Endodermal cell (in vitro differentiated cells): ENCODE data around the gene ADAM22. TPM values are rescaled to one million over a fixed set of nuclear protein-coding genes. Genes with fewer than 3 reads are reported as not detected.
A peak's percentile ranks its signal among the peaks of the same experiment; 100 is the strongest.

Experiments
- DNase-seq: peaks from one replicate; pipeline ENCODE4 v3.0.0-alpha.2; 2017
- H3K27ac ChIP-seq: 2 replicates; pipeline ENCODE4 v1.5.1; 2013; ENCODE audit warnings: mild to moderate bottlenecking, low read depth, low read length, moderate library complexity
- H3K27me3 ChIP-seq: 2 replicates; pipeline ENCODE4 v1.6.1; 2013; ENCODE audit warnings: mild to moderate bottlenecking, low read length, moderate library complexity; ENCODE audit not compliant: insufficient read depth, control insufficient read depth, poor library complexity, severe bottlenecking
- H3K36me3 ChIP-seq: 2 replicates; pipeline ENCODE4 v1.7.0; 2013; ENCODE audit warnings: mild to moderate bottlenecking, low read length, moderate library complexity; ENCODE audit not compliant: control insufficient read depth, insufficient read depth
- H3K4me1 ChIP-seq: one replicate; pipeline ENCODE4 v1.7.0; 2013; ENCODE audit warnings: low read length; ENCODE audit not compliant: control insufficient read depth, insufficient read depth
- H3K4me3 ChIP-seq: 2 replicates; pipeline ENCODE4 v1.5.1; 2013; ENCODE audit warnings: mild to moderate bottlenecking, low read length, moderate library complexity
- H3K9ac ChIP-seq: 2 replicates; pipeline ENCODE4 v1.6.1; 2013; ENCODE audit warnings: mild to moderate bottlenecking, low read length, moderate library complexity; ENCODE audit not compliant: poor library complexity, severe bottlenecking; ENCODE audit errors: extremely low read depth
- H3K9me3 ChIP-seq: 2 replicates; pipeline ENCODE4 v1.6.1; 2013; ENCODE audit warnings: mild to moderate bottlenecking, low read length, moderate library complexity; ENCODE audit not compliant: control insufficient read depth
- H3K27ac Mint-ChIP-seq: 2 replicates; pipeline ENCODE4 v1.8.0; 2020; ENCODE audit warnings: mixed read lengths
- H3K27me3 Mint-ChIP-seq: 2 replicates; pipeline ENCODE4 v1.8.0; 2021; ENCODE audit warnings: mild to moderate bottlenecking, mixed read lengths; ENCODE audit not compliant: insufficient read depth
- H3K36me3 Mint-ChIP-seq: 2 replicates; pipeline ENCODE4 v1.8.0; 2020; ENCODE audit warnings: low read depth, mixed read lengths
- H3K4me1 Mint-ChIP-seq: 2 replicates; pipeline ENCODE4 v1.8.0; 2020; ENCODE audit warnings: mixed read lengths
- H3K4me3 Mint-ChIP-seq: 2 replicates; pipeline ENCODE4 v1.8.0; 2020; ENCODE audit warnings: mild to moderate bottlenecking, moderate library complexity, mixed read lengths
- H3K9me3 Mint-ChIP-seq: 2 replicates; pipeline ENCODE4 v1.8.0; 2020; ENCODE audit warnings: mild to moderate bottlenecking, mixed read lengths
- WGBS, 2 experiments: methylation state at CpG; one replicate each; pipeline versions ENCODE4 v1.1.5 to v1.1.7; 2013; ENCODE audit warnings: missing lambda C conversion rate in 2 of 2, mixed read lengths in 1 of 2; ENCODE audit not compliant: insufficient coverage in 1 of 2, insufficient read length in 1 of 2; 5-methylcytosine and 5-hydroxymethylcytosine counted together
- total RNA-seq, 2 donors: library from RNA; stranded (reverse); fragmentation: NEBNext Ultra II Directional in 1 of 2; extraction: Animal tissue kit (Norgen Biotek cat#: 25700) in 1 of 2; gene quantifications; 2 replicates in 1 of 2; 3 replicates in 1 of 2; pipeline ENCODE4 v1.2.1, GENCODE V29; 2021
- TF ChIP-seq, protein P1 (sequence below): fragments of 200-600 bp; sonication (generic); conservative IDR thresholded peaks from 2 replicates; pipeline ENCODE4 v1.5.0; 2021; ENCODE audit warnings: antibody characterized with exemption, mild to moderate bottlenecking

The ADAM22 gene
- total RNA-seq, 2 donors from 2014 or later = 10.9 to 11.5 TPM

DNA sequence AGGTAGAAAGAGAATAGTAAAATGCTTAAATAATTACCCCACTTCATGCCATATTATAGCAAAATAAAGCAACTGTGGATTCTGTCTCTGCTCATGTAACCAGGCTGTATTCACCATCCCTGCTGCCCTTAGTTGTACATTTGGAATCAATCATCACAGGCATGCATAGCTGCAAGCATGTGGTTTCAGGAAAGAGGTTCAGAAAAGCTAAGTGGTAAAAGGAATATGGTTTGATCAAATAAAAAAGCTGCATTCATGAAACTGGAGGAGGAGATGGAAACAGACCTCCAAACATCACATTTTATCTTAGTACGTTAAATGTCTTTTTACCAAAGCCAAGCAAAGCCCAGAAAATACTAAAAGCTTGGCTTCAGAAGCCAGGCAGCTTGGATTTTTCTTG is 81.3 kb downstream of the ADAM22 start:
- Histone ChIP-seq H3K9me3 (no peaks in the 10 kb centered on the region), H3K27me3 (no peaks in the 10 kb centered on the region), H3K36me3 (no peaks in the 10 kb centered on the region), H3K9ac (no peak overlapping the region), H3K4me1 (no peaks in the 10 kb centered on the region), H3K4me3 (no peak overlapping the region), H3K27ac (no peak overlapping the region)
- Mint-ChIP-seq H3K27me3 (no peaks in the 10 kb centered on the region), H3K4me3 (no peak overlapping the region), H3K9me3 (no peaks in the 10 kb centered on the region), H3K27ac (no peak overlapping the region), H3K36me3 (no peaks in the 10 kb centered on the region), H3K4me1 (peaks cover 7% of the 10 kb centered on the region)
- TF ChIP-seq, protein P1, sequence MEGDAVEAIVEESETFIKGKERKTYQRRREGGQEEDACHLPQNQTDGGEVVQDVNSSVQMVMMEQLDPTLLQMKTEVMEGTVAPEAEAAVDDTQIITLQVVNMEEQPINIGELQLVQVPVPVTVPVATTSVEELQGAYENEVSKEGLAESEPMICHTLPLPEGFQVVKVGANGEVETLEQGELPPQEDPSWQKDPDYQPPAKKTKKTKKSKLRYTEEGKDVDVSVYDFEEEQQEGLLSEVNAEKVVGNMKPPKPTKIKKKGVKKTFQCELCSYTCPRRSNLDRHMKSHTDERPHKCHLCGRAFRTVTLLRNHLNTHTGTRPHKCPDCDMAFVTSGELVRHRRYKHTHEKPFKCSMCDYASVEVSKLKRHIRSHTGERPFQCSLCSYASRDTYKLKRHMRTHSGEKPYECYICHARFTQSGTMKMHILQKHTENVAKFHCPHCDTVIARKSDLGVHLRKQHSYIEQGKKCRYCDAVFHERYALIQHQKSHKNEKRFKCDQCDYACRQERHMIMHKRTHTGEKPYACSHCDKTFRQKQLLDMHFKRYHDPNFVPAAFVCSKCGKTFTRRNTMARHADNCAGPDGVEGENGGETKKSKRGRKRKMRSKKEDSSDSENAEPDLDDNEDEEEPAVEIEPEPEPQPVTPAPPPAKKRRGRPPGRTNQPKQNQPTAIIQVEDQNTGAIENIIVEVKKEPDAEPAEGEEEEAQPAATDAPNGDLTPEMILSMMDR = no peak
- no peak for DNase-seq
- WGBS, 2 experiments = 92% methylated on average over 1 of the region's 1 CpG; no CpG with 5 or more reads in 1 of the 2 experiments

DNA sequence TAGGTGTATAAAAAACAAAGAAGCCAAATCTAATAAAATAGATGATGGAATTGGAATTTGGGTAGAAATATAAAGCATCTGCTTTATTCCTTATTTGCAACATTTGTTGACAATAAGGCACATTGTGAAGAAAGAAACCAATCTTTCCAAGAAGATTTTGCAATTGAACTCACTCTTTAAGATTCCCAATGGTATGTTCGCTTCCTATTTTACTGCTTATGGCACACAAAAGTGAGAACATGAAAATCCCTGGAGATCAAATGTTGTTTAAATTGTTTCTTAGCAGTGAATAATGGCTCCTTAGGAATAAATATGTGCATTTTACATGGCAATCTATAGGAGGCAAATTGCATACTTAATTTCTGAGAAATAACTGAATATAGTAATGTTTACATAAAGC is 84.5 kb downstream of the ADAM22 start:
- H3K27ac Mint-ChIP-seq = no peak overlapping the region
- Histone ChIP-seq H3K4me1 (no peaks in the 10 kb centered on the region), H3K27ac (no peak overlapping the region), H3K4me3 (no peak overlapping the region), H3K36me3 (no peaks in the 10 kb centered on the region), H3K9ac (no peak overlapping the region), H3K27me3 (no peaks in the 10 kb centered on the region), H3K9me3 (no peaks in the 10 kb centered on the region)
- WGBS, 2 experiments = 93 to 100% methylated on average over 1 of the region's 1 CpG
- no peaks in the 10 kb centered on the region for H3K9me3 Mint-ChIP-seq
- H3K4me1 Mint-ChIP-seq = peaks cover 9% of the 10 kb centered on the region
- H3K36me3 Mint-ChIP-seq = no peaks in the 10 kb centered on the region
- no peak overlapping the region for H3K4me3 Mint-ChIP-seq
- no peak for DNase-seq
- TF ChIP-seq, protein P1 = no peak
- H3K27me3 Mint-ChIP-seq = no peaks in the 10 kb centered on the region

DNA sequence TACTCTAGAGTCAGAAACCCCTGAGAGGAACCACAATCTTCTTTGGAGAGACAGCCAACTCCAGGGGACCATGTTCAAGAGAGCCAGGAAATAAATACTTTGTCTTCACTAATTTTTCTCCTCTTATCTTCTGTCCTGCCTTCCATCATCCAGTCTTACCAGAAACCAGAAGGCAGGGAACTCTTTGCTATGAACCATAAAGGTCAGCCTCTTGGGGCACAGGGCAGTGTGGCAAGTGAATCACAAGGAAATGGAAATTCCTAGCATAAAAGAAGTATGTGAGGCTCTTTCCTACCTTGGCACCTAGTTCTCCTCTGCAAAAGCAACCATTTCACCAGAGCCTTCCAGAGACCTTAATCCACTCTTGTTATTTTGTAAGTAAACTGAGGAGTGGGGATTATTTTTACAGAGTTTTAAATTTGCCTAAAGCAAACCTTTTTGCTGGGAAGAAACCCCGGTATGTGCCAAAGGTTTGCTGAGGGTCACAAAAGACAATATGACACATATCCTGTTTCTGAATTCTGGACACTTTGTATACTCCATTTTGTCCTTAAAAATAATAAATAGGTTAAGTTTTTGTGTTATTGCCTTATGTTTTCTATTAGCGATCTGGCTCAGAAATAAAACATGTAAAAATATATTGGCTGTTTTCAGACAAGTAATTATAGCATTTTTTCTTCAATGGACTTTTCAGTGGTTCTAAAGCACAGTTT is 87.1 kb downstream of the ADAM22 start:
- Histone ChIP-seq H3K4me1 (no peaks in the 10 kb centered on the region), H3K9me3 (no peaks in the 10 kb centered on the region), H3K4me3 (no peak overlapping the region), H3K27ac (no peak overlapping the region), H3K9ac (no peak overlapping the region), H3K27me3 (no peaks in the 10 kb centered on the region), H3K36me3 (no peaks in the 10 kb centered on the region)
- peaks cover 7% of the 10 kb centered on the region for H3K4me1 Mint-ChIP-seq
- no peak overlapping the region for H3K4me3 Mint-ChIP-seq
- WGBS, 2 experiments = 93 to 100% methylated on average over 1 to 2 of the region's 2 CpGs
- H3K27ac Mint-ChIP-seq = peak overlapping the region; percentile 31
- H3K27me3 Mint-ChIP-seq = no peaks in the 10 kb centered on the region
- H3K9me3 Mint-ChIP-seq = peaks cover 6% of the 10 kb centered on the region
- no peak for DNase-seq
- H3K36me3 Mint-ChIP-seq = no peaks in the 10 kb centered on the region
- TF ChIP-seq, protein P1 = no peak
